ENCODE results near the gene RAB4A.
"Not testable (repeated sequence)": the region's sequence is repeated elsewhere in the genome, so short reads cannot be mapped to it uniquely, and the experiment has no call there.

The RAB4A gene

DNA sequence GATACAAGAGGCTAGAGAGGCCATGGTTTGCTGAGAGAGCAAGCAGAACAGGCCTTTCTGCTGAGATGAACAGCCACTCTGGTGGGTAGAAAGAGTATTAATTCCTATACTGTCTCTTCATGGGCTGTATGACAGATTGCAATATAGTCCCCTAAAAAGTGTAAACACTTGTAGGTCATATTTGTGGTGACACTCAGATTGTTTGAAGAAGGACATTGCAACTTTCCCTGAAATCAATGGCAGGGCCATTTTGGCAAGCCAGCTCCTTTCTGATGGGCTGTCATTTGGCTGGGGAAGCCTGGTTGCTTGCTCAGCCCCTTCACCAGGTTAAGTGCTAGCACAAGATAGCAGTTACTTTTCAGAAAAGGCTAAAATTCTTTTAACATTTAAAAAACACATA, 27.5 kb downstream of the RAB4A start:
- no peak for DNase-seq (ENCODE audit: low read depth)

DNA sequence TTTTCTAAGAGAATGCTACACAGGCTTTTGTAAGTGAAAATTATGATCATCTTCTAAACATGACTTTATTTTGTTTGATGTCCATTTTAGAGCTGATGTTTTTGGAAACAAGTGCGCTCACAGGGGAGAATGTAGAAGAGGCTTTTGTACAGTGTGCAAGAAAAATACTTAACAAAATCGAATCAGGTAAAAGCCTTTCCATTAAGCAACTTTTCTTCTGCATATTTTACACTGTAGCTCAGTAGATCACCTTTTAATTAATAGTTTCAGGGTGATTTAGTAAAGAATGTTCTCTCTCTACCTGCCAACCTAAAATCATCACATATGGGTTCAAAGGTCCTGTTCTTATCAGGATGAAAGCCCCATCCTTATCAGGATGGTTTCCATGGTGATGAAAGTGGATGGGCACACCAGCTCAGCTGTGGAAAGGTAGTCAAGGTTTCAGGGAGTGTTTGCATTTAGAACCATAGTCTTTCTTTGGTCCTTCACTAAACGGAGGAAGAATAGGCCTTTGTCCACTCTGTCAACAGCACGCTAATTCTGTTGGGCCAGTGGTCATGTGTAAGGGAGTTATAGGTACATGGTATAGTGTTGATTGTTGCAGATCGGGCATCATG, 28.1 kb downstream of the RAB4A start:
- no peak for DNase-seq (ENCODE audit: low read depth)

- no peak for DNase-seq (ENCODE audit: low read depth)
Measured at GRCh38 chr1:229300099-229300757, 29.3 kb downstream of the RAB4A start.

GRCh38 chr1:229302740-229303139, 31.8 kb downstream of the RAB4A start:
- no peak for DNase-seq (ENCODE audit: low read depth)

GRCh38 chr1:229303855-229304254, 32.9 kb downstream of the RAB4A start:
- DNase-seq (ENCODE audit: low read depth) = no peak

DNA sequence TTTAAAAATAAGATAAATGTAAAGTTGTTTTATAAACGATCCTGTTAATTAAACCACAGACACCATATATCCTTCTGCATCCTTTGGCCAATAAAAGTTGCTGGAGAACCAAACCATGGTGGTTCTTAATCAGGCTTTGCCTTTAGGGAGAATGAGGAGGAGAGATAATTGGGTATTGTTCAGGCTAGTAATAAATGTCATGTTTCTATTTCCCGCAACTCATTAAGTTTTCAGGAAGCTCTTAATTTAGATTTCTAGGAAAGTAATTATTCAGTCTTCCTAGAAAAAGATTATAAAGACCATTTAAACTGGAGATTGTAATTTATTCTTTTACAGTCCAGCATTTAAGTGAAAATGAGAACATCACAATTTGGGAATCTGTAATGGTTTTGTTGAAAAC, 34.5 kb downstream of the RAB4A start:
- DNase-seq (ENCODE audit: low read depth) = no peak

GRCh38 chr1:229309074-229309473, 38.2 kb downstream of the RAB4A start:
- DNase-seq (ENCODE audit: low read depth) = no peak

DNA sequence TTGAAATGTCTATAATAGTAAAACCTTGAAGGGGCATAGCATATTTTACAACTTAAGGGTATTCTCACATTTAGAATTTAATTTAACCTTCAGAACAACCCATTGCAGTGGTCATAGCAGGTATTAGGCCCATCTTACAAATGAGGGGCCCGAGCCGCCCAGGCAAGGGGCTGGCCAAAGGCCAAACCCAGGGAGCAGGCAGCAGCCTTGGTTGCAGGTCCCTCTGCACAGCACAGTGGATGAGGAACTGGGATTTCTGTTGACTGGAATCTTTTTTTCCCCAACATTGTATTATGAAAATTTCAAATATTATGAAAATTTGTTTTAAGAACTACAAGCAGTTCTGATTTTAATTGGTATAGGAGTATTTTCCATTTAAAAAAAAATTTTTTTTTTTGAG, 38.8 kb downstream of the RAB4A start:
- DNase-seq (ENCODE audit: low read depth) = no peak

GRCh38 chr1:229310833-229311232, 39.9 kb downstream of the RAB4A start:
- DNase-seq (ENCODE audit: low read depth) = no peak

DNA sequence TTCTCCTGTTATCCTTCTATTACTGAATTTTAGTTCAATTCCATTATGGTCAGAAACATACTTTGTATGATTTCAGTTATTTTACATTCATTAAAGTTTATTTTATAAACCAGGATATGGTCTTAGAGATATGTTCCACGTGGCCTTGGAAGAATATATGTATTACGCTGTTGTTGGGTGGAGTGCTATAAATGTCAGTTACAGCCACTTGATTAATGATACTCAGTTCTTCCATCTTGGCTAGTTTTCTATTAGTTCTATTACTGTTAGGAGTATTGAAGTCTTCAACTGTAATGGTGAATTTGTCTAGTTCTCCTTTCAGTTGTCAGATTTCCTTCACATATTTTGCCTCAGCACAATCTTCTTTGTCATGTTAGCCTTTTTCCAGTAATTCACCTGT, 45.3 kb downstream of the RAB4A start:
- no peak for DNase-seq (ENCODE audit: low read depth)

- no peak for DNase-seq (ENCODE audit: low read depth)
Measured at GRCh38 chr1:229318056-229318455, 47.1 kb downstream of the RAB4A start.

DNA sequence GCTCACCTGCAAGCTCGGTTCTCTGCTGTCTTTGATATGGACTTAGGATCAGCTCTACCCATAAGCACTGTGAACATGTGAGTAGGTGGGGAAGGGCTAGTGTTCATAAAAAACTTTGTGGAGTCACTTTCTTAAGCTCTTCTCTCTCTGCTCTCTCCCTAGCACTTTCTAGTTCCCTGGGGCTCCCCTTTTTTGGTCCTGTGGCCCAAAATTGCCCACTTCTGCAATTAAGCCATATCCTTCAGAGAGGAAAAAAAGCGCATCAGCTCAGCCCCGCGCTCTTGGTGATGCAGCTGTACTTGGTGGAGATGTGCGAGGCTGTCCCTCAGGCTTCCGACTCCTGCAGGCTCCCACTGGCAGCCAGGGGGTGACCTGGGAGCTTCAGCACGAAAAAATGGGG, 48.6 kb downstream of the RAB4A start:
- no peak for DNase-seq (ENCODE audit: low read depth)

DNA sequence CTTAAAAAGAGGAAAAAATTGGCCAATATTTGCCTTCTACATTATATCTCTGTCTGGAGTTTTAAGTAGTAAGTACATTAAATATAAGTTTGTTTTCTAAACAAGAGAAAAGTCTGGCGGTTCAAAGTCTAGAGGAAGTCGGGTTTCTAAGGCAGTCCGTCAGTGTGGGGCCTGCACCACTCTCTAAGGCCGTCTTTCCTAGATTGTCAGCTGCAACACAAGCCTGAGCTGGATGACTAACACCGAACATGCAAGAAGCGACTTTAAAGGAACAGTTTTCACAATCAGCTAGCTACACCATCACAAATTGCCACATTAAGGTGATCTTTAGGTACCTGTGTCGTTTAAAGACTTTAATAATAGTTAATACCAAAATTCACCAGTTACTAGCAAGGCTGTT, 52.3 kb downstream of the RAB4A start:
- DNase-seq (ENCODE audit: low read depth) = no peak

DNA sequence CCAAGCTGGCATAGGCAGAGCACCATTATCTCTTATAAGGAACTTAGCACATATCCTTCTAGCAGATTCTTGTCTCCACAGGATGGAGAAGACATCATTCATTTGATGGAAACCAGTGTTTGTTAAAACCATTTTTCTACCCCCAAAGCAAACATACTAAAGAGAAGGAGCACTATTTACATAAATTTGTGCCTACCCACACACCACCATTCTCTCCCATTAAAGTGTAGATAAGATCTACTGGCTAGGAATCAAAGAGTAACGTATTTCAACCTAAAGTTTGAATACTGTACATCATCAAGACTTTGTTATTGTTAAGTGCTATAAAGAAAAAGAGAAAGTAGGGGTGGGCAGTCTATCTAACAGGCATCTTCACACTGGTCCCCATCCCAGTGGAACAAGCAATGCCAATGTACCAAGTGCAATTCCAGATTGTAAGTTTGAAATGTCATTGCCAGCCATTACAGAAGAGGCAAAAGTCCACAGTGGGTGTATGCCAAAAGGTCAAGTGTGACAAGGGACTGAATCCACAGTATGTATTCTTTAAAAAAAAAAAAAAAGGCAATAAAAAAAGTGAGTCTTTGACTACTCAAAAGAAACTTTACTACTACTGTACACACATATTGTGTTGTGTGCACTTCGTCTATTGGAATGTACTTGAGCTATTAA, 53.1 kb downstream of the RAB4A start:
- no peak for DNase-seq (ENCODE audit: low read depth)

- no peak for DNase-seq (ENCODE audit: low read depth)
Measured at GRCh38 chr1:229325401-229325800, 54.5 kb downstream of the RAB4A start.

DNA sequence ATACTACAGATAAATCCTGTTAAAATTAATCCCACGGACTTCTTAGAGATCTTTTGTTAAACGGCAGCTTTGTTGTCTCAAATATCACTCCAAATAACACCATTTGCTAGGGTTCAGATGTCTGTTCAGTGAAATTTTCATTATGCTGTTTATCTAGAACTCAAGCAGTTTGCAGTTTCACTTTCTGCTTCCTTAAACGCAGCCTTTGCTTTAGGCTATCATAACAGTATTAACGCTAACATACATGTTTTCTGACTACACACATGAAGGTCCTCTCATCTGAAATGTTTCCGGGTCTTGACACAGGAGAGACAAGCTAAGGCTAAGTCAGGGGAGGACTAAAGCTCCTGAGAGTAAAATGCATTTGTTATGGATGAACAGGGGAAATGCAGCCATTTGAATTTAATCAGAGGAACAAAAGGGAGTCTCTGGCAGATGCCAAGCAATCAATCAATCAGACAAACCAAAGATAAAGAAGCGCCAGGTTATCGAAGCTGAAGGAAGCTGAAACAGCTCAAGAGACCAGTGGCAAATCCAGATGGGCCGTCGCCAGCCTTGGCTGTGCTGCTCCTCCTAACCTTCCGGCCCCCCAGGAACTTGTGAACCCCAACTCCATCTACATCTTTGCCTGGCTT, 55.1 kb downstream of the RAB4A start:
- no peak for DNase-seq (ENCODE audit: low read depth)

DNA sequence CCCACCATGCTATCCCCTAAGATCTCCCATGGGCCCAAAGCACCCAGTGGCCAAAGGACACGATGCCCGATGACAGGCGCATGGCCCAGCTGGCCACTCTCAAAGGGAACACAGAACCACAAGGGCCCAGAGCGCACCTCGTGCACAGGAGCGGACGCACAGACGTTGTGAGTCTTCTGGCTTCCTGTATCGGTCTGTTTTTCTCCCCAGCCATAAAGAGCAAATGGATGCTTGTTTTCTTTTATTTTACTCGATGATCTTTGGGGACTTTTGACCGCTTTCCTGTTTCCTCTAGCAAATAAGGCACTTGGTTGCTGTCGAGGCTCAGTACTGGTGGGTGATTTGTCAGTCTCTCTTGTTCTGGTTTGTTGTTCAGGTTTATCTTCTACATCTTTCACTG, 55.7 kb downstream of the RAB4A start:
- no peak for DNase-seq (ENCODE audit: low read depth)

- not testable (repeated sequence) for DNase-seq (ENCODE audit: low read depth)
Measured at GRCh38 chr1:229327765-229328164, 56.9 kb downstream of the RAB4A start.

DNA sequence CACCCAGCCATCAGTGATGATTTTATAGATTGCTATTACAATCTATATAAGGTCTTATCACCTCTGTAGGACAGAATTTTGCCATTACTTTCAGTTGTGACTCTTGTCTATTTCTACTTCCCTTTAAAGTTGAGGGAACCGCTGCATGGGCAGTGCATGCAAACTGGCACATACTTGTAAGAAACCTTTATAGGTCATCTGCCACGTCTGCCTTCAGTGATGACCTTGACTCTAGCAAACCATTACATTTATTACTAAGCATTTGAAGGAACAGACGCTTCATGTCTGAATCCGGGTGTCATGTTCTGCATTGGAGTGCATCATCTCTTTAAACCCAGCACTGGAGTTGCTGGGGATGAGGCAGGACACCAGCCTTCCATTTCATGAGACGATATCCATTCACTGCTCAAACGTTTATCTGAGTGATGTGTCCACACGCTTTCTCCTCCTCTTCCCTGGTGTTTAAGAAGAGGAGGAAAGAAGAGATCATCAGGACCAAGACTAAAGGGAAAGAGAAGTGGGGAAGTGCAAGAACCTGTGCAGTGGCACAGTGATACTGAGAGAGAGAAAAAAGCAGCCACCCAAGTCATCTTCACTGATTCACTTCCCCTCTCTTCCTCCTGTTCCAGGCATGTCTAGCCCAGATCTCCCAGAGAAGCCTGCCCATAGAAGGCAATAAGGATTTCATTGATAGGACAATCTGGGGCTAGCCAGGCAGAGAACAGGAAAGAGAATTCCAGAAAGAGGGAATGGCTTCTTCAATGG, 57.9 kb downstream of the RAB4A start:
- no peak for DNase-seq (ENCODE audit: low read depth)

GRCh38 chr1:229334269-229334668, 63.4 kb downstream of the RAB4A start:
- no peak for DNase-seq (ENCODE audit: low read depth)

DNA sequence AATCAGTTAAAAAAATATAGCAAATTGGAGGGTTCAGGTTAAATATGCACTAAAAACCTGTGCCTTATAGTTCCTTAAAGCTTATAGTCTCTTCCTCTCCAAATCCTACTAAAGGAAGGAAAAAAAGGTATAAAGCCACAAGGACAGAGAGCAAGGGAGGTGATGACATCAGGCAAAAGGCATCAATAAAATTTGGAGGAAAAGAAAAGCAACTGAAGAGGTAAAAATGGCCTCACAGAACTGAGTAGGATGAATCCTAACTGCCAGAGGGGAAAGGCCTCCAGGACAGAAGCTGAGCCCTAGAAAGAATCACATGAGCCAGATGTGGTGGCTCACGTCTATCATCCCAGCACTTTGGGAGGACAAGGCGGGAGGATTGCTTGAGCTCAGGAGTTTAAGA, 63.8 kb downstream of the RAB4A start:
- no peak for DNase-seq (ENCODE audit: low read depth)

DNA sequence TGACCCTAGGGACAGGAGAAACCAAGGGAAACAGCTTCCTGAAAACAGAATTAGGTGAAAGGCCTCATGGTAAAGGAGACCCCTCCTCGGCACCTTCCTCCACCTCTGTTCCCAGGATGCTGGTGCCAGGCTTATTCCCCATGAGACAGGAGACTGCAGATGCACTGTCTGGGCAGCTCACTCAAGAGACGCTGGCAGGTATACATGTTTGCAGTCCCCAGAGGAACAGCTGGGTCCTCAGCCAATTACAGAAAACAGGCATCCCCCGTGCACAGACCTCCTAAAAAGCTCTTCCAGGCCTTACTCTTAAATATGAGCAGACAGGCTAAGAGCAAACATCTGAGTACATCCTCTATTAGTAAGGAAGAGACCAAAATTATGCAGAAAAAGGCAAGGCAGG, 65.4 kb downstream of the RAB4A start:
- no peak for DNase-seq (ENCODE audit: low read depth)

Data from stimulated activated CD8-positive, alpha-beta memory T cell treated with anti-CD3 and anti-CD28 coated beads, Interleukin-12 subunit alpha, Interleukin-12 subunit beta, amount 100 ng/mL, for 1 hour (primary cell).